ENCODE results near the gene TRIM2.

GRCh38 chr4:153342751-153343552 lies 138.7 kb downstream of the TRIM2 start:
- TF ChIP-seq CTCF (IDR thresholded peaks at IDR 0.05; ENCODE audit: control extremely low read depth in 1 of 3, insufficient read depth in 1 of 3, low read depth in 1 of 3, low read length in 3 of 3) = no peak
- no peak for TF ChIP-seq POLR2AphosphoS5 (IDR thresholded peaks at IDR 0.05; ENCODE audit: low read depth, low read length)
- no peak for TF ChIP-seq USF2 (IDR thresholded peaks at IDR 0.05; ENCODE audit: low read length)
- no peak for TF ChIP-seq KDM5A (IDR thresholded peaks at IDR 0.05; ENCODE audit: low read length)
- TF ChIP-seq SIN3A (conservative IDR thresholded peaks at IDR 0.05 in 1 of 2, IDR thresholded peaks at IDR 0.05 in 1 of 2; ENCODE audit: low read depth in 1 of 2, low read length in 2 of 2) = no peak
- TF ChIP-seq MAFK (IDR thresholded peaks at IDR 0.05; ENCODE audit: low read depth, low read length) = no peak
- TF ChIP-seq EP300 (IDR thresholded peaks at IDR 0.05; ENCODE audit: borderline replicate concordance in 1 of 2, low read depth in 2 of 2, low read length in 2 of 2) = no peak
- TF ChIP-seq ZNF274 (IDR thresholded peaks at IDR 0.05; ENCODE audit: borderline replicate concordance, extremely low read depth, low read length) = no peak
- TF ChIP-seq RFX5 (IDR thresholded peaks at IDR 0.05; ENCODE audit: borderline replicate concordance, low read depth, low read length) = no peak
- no peak for TF ChIP-seq MAX (IDR thresholded peaks at IDR 0.05)
- TF ChIP-seq TAF7 (optimal IDR thresholded peaks at IDR 0.05; ENCODE audit: borderline replicate concordance, low read depth, low read length) = no peak
- TF ChIP-seq EZH2 (IDR thresholded peaks at IDR 0.05; ENCODE audit: low read depth, low read length, severe bottlenecking) = no peak
- no peak for TF ChIP-seq SP2 (IDR thresholded peaks at IDR 0.05; ENCODE audit: low read length)
